T-helper 1 cell treated with Interleukin-12 subunit alpha and Interleukin-12 subunit beta and Interleukin-4 antibody, amounts not matched to agents 30 μg/mL and 1 μg/mL, for 36 hours (primary cell): ENCODE results near the gene UAP1.

Experiments
- H3K27ac Mint-ChIP-seq: one replicate; pipeline ENCODE4 v1.8.0; 2021; ENCODE audit warnings: mild to moderate bottlenecking, mixed read lengths
- H3K27me3 Mint-ChIP-seq: one replicate; pipeline ENCODE4 v1.8.0; 2021; ENCODE audit warnings: low read depth, mixed read lengths
- H3K36me3 Mint-ChIP-seq: one replicate; pipeline ENCODE4 v1.8.0; 2021; ENCODE audit warnings: low read depth, mixed read lengths
- H3K4me1 Mint-ChIP-seq: one replicate; pipeline ENCODE4 v1.8.0; 2021; ENCODE audit warnings: low read depth, mixed read lengths
- H3K4me3 Mint-ChIP-seq: one replicate; pipeline ENCODE4 v1.8.0; 2021; ENCODE audit warnings: mild to moderate bottlenecking, moderate library complexity, mixed read lengths
- H3K9me3 Mint-ChIP-seq: one replicate; pipeline ENCODE4 v1.8.0; 2021; ENCODE audit warnings: mixed read lengths

UAP1 gene

DNA sequence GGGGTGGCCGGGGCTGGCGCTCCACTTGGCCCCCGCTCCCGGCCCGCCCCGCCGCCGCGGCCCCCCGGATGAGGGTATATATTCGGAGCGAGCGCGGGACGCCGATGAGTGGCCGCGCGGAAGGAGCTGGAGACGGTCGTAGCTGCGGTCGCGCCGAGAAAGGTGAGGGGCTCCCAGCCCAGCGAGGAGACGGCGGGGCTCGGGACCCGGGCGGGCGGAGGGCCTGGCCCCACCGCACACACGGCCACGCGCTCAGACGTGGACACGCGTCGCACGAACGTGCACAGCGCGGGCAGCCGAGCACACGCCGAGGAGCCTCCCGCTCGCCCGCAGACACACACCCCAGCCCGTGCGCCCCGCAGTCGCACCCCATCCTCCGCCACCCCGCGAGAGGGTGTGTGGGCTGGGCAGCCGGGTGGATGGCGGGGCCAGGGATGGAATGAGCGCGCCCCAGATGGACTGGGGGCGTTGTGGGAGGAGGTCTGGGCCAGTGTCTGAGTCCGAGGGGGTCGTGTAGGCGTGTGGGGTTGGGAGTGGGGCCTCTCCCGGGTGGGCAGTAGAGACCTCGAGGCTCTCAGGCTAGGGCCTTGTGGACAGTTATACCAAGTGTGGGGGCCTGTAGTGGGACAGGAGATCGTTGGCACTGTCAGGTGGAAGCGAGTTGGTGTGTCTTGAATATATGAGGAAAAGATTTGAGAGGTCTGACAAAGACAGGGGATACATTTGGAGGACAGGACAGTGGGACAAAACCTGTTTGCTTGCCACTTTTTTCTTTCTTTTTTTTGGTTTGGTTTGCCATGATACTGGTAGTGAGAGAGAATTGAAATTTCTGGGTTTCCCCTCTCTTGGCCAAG is at the start of gene UAP1:
UAP1 (plus strand) TSS at position 107 of the 854 bp plus-strand sequence. CDS start 4,347 bp downstream, outside the sequence.
- Mint-ChIP-seq H3K4me3 (peak within 1 kb of the TSS; percentile 89), H3K4me1 (peaks cover 30% of the 10 kb centered on the region)

DNA sequence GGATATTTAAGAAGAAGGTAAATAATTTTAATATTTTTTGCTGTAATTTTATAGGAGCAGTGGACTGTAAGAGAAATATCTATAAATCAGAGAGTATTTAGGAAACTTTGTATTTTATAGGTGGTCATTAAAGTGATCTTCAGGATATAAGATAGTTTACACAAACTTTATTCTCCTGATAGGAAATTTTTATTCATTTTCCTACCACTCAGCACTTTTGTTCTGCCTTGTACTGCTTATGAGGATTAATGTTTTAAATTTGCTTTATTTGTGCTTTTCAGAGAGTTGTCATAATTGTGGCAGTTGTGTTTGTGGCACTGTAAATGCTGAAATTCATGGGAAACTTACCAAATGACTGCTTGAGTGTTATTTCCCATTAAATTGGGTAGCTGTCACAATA is 34.2 kb upstream of the UAP1 start:
- Mint-ChIP-seq H3K36me3 (peaks cover 36% of the 10 kb centered on the region), H3K27me3 (no peaks in the 10 kb centered on the region), H3K4me3 (no peak overlapping the region), H3K9me3 (no peaks in the 10 kb centered on the region), H3K27ac (no peak overlapping the region), H3K4me1 (no peaks in the 10 kb centered on the region)

More for the DNA sequence above, at the start of gene UAP1:
- peak within 1 kb of the TSS; percentile 91 for H3K27ac Mint-ChIP-seq
- H3K27me3 Mint-ChIP-seq = no peaks in the 10 kb centered on the region
- no peaks in the 10 kb centered on the region for H3K9me3 Mint-ChIP-seq
- peaks cover under 1% of the 10 kb centered on the region for H3K36me3 Mint-ChIP-seq

DNA sequence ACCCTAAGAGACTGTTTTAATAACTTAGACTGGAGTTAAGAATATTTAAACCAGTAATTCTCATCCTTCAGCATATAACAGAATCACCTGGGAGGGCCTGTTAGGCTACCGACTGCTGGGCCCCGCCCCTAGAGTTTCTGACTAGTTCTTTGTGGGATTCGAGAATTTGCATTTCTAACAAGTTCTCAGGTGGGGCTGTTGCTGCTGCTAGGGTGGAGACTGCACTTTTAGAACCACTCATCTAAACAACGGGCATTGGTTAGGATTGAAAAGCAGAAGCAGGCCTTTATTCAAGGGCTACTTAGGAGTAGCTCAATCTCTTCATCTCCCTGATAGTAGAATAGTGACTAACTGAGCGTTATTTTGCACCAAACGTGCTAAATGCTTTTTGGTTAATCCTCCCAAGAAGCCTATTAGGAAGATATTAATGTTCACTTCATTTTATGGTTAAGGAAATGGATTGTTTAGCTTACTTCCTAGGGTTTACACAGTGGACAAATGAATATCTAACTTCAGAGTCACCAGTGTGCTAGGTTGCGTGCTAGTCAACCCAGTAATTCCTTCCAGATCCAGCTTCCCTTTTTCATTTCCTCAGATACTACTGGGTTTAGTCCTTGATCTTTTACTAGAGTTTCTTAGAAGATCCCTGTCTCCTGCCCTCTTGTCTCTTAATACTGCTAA is 31.1 kb upstream of the UAP1 start:
- H3K9me3 Mint-ChIP-seq = no peaks in the 10 kb centered on the region
- H3K27ac Mint-ChIP-seq = no peak overlapping the region
- no peak overlapping the region for H3K4me3 Mint-ChIP-seq
- peaks cover 21% of the 10 kb centered on the region for H3K36me3 Mint-ChIP-seq
- H3K27me3 Mint-ChIP-seq = no peaks in the 10 kb centered on the region
- H3K4me1 Mint-ChIP-seq = no peaks in the 10 kb centered on the region

DNA sequence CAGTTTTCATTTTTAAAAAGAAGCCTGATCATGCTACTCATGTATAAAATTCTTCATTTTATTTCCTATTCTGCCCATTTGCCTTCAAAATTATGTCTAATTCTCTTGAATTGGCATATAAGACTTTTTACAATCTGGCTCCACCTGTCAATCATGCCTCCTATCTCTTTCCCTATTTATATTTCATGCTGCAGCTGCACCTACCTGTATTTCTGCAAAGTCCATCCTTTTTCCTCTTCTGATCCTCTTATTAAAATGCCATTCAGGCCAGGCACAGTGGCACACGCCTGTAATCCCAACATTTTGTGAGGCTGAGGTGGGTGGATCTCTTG is 30.6 kb upstream of the UAP1 start:
- Mint-ChIP-seq H3K9me3 (no peaks in the 10 kb centered on the region), H3K27me3 (no peaks in the 10 kb centered on the region), H3K4me3 (no peak overlapping the region), H3K27ac (no peak overlapping the region), H3K4me1 (no peaks in the 10 kb centered on the region), H3K36me3 (peaks cover 19% of the 10 kb centered on the region)

DNA sequence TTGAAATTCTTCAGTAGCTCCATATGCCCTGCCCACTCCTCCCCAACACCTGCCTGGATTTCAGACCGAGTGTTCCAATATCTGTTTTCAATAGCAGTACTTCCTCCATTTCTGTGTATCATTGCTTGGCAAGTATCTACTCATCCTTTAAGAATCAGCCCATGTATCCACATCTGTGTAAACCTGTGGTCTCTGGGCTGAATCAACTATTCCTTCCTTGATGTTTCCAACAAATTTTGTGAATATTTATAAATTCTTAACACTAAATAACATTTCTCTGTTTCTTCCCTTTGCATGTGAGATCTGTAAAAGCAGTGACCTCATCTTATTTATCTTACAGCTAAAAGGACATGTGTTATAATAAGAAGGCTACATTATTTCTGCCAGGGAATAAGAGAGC is 26.0 kb upstream of the UAP1 start:
- no peaks in the 10 kb centered on the region for H3K9me3 Mint-ChIP-seq
- no peak overlapping the region for H3K27ac Mint-ChIP-seq
- peaks cover 7% of the 10 kb centered on the region for H3K36me3 Mint-ChIP-seq

DNA sequence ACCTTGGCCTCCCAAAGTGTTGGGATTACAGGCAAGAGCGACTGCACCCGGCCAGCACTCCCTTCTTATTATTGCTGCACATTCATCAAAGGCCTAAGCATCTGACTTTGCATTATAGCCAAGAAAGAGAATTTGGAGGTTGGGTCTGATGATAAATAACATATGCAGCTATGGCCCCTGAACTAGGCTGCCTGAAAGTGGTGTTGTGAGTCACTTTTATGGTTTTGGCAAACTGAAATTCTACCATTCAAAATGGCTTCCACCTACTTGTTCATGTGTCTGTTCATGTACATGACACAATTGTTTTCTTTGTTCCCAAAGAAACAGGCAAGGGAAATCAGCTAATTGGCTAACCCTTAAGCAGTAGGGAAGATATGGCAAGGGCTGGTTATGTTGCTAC is 25.0 kb upstream of the UAP1 start:
- no peaks in the 10 kb centered on the region for H3K9me3 Mint-ChIP-seq
- peaks cover 3% of the 10 kb centered on the region for H3K36me3 Mint-ChIP-seq
- H3K27ac Mint-ChIP-seq = no peak overlapping the region
- no peaks in the 10 kb centered on the region for H3K27me3 Mint-ChIP-seq
- H3K4me3 Mint-ChIP-seq = no peak overlapping the region
- H3K4me1 Mint-ChIP-seq = peaks cover 4% of the 10 kb centered on the region

More for the DNA sequence above, 26.0 kb upstream of the UAP1 start:
- Mint-ChIP-seq H3K4me3 (no peak overlapping the region), H3K4me1 (peaks cover 4% of the 10 kb centered on the region), H3K27me3 (no peaks in the 10 kb centered on the region)

DNA sequence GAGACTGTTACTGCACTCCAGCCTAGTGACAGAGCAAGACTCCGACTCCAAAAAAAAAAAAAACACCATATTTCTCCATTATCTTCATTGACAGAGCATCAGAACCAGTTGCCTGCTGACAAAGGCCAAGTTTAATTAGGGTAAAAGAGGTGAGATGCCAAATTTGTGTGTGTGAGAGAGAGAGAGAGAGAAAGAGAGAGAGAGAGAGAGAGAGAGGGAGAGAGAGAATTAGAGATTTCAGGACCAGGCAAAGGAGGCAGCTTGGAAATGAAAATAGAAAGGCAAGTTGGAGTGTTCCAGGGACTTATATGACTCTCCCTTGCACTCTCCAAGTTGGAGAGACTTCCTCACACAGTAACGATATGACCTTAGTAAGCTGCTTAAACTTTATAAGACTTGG is 24.3 kb upstream of the UAP1 start:
- no peaks in the 10 kb centered on the region for H3K36me3 Mint-ChIP-seq
- H3K27me3 Mint-ChIP-seq = no peaks in the 10 kb centered on the region
- H3K27ac Mint-ChIP-seq = no peak overlapping the region
- no peaks in the 10 kb centered on the region for H3K9me3 Mint-ChIP-seq
- H3K4me3 Mint-ChIP-seq = no peak overlapping the region
- peaks cover 4% of the 10 kb centered on the region for H3K4me1 Mint-ChIP-seq

DNA sequence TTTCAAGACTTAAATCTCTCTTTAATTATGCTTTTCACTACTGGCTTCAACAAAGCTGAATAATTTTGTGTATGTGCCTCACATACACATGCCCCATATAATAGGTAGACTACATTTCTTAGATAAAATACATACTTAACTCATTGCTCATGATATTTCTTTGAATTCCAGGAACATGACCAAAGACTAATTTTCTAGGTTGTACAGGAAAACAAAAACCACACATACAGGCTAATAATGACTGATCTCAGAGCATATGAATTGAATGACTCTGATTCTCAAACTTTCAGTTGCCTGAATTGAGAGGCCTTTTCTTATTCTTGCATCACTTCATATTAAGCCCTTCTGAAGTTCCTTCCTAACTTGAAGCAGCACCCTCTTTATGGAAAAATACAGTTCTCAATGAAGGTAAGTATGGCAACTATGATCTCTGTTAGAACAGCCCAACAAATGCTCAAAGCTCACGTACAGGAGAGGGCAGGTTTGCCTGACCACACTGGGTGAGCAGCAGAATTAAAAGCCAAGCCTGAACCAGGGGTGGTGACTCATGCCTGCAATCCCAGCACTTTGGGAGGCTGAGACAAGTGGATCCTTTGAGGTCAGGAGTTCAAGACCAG is 22.6 kb upstream of the UAP1 start:
- peaks cover 2% of the 10 kb centered on the region for H3K36me3 Mint-ChIP-seq
- H3K9me3 Mint-ChIP-seq = no peaks in the 10 kb centered on the region
- no peak overlapping the region for H3K27ac Mint-ChIP-seq
- no peak overlapping the region for H3K4me3 Mint-ChIP-seq
- no peaks in the 10 kb centered on the region for H3K27me3 Mint-ChIP-seq
- H3K4me1 Mint-ChIP-seq = peaks cover 4% of the 10 kb centered on the region

DNA sequence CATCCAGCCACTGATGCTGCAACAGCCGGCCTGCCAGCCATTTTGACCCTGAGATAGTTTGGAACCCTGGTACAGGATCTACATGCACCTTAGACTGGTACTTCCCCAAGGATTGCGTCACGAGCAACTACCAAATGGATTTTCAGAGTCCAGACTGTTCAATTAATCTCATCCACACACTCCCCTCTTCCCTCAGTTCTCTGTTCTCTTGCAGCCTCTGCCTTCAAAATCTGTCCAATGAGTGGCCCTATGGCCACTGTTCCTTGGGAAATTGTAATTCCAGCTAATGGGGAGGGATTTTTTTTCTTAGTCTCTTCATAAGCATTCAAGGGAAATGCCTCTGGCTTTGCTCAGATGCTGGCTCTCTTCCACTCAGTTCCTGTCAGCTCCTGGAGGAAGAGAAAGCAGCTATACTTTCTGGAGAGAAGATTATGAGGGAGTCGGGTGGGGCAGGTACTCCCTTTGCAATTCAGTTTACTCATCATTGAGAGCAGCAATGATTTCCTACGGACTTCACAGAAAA is 19.8 kb upstream of the UAP1 start:
- peaks cover 2% of the 10 kb centered on the region for H3K36me3 Mint-ChIP-seq
- H3K27ac Mint-ChIP-seq = no peak overlapping the region
- H3K27me3 Mint-ChIP-seq = no peaks in the 10 kb centered on the region
- H3K9me3 Mint-ChIP-seq = peaks cover 3% of the 10 kb centered on the region
- peaks cover 4% of the 10 kb centered on the region for H3K4me1 Mint-ChIP-seq
- no peak overlapping the region for H3K4me3 Mint-ChIP-seq

DNA sequence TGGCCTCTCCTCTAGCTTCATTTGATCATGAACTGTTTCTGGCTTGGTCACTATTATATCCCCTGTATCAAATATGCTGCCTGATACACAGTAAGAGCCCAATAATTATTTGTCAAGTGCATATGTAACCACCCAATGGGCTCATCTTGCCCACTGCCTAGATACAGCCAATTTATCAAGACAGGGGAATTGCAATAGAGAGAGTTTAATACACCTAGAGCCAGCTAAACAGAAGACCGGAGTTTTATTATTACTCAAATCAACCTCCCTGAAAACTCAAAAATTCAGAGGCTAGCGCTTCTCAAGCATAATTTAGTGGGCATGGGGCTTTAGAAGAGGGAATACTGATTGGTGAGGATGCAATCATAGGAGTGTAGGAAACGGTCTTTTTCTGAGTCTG is 18.3 kb upstream of the UAP1 start:
- Mint-ChIP-seq H3K4me1 (peaks cover 4% of the 10 kb centered on the region), H3K27me3 (no peaks in the 10 kb centered on the region), H3K9me3 (peaks cover 3% of the 10 kb centered on the region), H3K36me3 (peaks cover 2% of the 10 kb centered on the region), H3K4me3 (no peak overlapping the region), H3K27ac (no peak overlapping the region)

DNA sequence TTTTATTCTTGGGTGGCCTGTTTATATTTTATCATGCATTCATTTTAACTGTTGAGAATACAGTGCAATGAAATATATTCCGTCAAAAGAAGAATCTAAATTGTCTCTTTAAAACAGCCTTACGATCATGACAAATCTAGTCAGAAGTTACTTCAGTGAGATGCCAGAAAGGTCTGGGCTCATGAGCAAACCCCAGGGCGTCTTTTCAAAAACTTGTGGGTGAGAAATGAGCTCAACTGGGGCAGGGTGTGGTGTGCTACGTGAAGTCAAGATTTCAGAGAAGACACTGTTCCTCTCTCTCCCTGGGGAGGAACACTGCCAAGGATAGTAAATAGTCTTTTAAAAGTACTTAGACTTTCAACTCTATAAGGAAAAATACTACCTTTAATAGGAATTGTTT is 13.4 kb upstream of the UAP1 start:
- Mint-ChIP-seq H3K36me3 (peaks cover 2% of the 10 kb centered on the region), H3K4me3 (no peak overlapping the region), H3K27ac (no peak overlapping the region), H3K27me3 (no peaks in the 10 kb centered on the region), H3K4me1 (no peaks in the 10 kb centered on the region), H3K9me3 (peaks cover 3% of the 10 kb centered on the region)

DNA sequence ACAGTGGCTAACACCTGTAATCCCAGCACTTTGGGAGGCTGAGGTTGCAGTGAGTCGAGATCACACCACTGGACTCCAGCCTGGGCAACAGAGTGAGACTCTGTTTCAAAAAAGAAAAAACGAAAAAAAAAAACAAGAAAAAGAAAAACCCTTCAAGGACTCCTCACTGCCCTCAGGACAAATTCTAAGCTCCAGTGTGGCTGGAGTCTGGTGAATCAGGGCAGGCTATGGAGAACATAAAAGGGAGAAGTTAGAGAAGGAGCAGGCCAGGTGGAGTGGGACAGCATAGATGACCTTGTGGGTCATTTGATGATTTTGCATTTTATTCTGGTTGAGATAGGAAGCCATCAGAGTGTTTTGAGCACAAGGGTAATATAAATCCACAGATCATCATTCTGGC is 12.5 kb upstream of the UAP1 start:
- Mint-ChIP-seq H3K27me3 (no peaks in the 10 kb centered on the region), H3K27ac (no peak overlapping the region), H3K4me1 (no peaks in the 10 kb centered on the region), H3K4me3 (no peak overlapping the region), H3K9me3 (peaks cover 3% of the 10 kb centered on the region), H3K36me3 (no peaks in the 10 kb centered on the region)

DNA sequence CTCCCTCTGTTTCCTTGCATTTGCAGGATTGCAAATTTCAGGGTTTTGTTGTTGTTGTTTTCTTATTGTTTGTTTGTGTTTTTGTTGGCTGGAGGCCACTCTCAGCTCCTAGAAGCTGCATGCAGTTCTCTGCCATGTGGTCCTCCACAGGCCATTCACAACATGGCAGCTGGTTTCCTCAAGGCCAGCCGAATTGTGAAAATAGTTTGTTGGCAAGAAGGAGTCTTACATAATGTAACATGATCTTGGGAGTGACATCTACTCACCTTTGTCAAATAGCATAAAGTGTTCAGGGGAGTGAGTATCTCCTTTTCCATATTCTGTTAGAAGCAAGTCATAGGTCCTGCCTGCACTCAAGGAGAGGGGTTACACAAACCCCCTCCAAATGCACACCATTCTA is 10.6 kb upstream of the UAP1 start:
- Mint-ChIP-seq H3K4me1 (no peaks in the 10 kb centered on the region), H3K9me3 (no peaks in the 10 kb centered on the region), H3K4me3 (no peak overlapping the region), H3K27me3 (no peaks in the 10 kb centered on the region), H3K36me3 (no peaks in the 10 kb centered on the region), H3K27ac (no peak overlapping the region)

DNA sequence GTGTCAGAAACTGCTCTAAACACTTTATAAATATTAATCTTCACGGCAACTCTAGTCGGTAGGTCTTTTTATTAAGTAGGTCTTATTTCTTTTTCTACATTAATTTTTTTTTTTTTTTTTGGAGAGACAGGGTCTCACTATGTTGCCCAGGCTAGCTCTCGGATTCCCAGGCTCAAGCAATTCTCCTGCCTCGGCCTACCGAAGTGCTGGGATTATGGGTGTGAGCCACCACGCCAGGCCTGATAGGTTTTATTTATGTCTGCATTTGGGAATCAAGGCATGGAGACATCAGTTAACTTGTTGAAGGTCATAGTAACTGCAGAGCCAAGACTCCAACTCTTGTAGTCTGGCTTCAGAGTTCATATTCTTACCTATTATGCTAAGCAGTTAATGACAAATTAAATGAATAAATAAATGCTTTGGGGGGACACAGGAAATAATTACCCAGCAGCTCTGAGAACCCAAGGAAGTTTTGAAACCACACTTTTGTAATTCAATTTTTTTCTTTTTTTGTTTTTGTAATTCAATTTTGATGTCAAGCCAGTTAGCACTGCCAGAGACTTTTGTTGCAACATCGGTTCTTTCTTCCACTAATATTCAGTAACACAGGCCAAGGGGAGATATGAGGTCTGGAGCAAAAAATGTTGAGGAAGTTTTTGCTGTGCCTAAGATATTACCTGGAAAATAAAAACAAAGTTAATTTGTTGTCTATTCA is 9.4 kb upstream of the UAP1 start:
- no peaks in the 10 kb centered on the region for H3K27me3 Mint-ChIP-seq
- no peak overlapping the region for H3K27ac Mint-ChIP-seq
- H3K9me3 Mint-ChIP-seq = no peaks in the 10 kb centered on the region
- H3K36me3 Mint-ChIP-seq = no peaks in the 10 kb centered on the region
- no peak overlapping the region for H3K4me3 Mint-ChIP-seq
- H3K4me1 Mint-ChIP-seq = no peaks in the 10 kb centered on the region
